Measurements from ENCODE around the gene NR6A1.
"Not testable (repeated sequence)": the region's sequence is repeated elsewhere in the genome, so short reads cannot be mapped to it uniquely, and the experiment has no call there.

Gene NR6A1

GRCh38 chr9:124758061-124758460 lies 13.1 kb downstream of the NR6A1 start:
- no peak for DNase-seq

GRCh38 chr9:124757616-124758015 lies 13.5 kb downstream of the NR6A1 start:
- DNase-seq: no peak

DNA sequence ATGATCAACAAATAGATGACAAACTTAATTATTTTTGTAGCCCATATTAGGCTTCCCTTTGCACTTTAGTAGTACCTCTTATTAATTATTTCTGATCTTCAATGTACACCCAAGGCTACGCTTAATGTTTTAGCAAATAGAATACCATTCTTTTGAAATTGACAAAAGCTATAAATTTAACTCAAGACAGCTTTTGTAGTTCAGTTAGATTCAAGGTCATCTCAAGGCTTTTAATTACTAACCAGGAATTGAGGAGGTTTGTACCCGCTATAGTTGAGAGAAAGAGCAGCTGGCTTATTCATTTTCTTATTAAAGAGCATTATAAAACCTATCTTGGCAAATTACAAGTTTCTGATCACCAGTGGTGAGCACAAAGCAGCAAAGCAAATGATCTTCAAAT lies 15.1 kb downstream of the NR6A1 start:
- no peak for DNase-seq

DNA sequence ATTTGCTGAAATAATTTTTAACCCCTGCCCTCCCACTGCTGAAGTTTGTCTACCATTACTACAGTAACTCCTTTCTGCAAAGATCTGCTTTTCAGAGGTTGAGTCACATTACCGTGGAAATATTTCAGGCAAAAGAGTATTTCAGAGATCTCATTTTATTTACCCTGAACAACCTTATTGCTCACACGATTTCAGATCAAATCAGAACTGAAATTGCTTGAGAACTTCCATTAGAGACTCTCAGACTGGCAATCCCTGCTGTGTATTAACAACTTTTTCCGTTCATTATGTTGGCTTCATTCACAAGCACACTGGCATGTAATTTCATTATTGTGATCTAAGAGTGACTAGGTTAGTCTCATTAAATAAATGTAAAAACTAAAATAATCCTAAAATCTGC lies 16.1 kb downstream of the NR6A1 start:
- DNase-seq: no peak

GRCh38 chr9:124754289-124754688 lies 16.8 kb downstream of the NR6A1 start:
- no peak for DNase-seq

DNA sequence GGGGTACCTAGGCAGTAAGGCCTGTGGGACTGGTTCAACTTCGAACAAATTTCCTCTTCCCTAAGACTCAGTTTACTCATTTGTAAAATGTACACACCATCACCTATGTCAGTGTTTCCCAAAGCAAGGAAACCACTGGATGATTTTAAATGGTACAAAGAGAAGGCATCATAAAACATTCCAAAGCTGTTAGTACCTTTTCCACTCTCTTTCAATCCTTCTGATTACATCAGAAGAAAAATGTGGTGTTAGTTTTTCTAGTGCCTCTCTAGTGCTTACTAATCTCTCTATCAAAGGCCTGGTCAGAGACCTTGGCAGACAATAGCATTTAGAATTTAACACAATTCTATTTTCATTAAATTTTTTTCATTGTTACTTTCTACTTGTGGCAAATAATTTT lies 18.1 kb downstream of the NR6A1 start:
- DNase-seq: no peak

DNA sequence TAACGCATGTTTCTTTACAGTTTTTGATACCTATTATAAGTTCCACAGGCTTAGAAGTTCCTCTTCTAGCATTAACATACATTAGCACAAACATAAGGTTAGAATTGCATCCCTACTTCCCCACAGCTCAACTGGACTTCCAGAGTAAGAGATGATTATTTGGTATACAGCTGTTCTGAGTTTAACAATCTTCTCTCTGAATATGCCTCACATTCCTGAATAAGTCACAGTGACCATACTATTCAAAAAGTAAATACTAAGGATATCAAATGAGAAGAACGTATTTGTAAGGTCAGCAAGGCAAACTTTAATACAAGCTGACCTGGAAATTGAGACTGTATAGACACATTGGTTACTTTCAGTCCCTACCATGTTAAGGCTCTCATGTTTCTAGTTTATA lies 21.3 kb downstream of the NR6A1 start:
- no peak for DNase-seq

- no peak for DNase-seq
Measured at GRCh38 chr9:124749284-124749683, 21.8 kb downstream of the NR6A1 start.

GRCh38 chr9:124747065-124747464 lies 24.0 kb downstream of the NR6A1 start:
- no peak for DNase-seq

DNA sequence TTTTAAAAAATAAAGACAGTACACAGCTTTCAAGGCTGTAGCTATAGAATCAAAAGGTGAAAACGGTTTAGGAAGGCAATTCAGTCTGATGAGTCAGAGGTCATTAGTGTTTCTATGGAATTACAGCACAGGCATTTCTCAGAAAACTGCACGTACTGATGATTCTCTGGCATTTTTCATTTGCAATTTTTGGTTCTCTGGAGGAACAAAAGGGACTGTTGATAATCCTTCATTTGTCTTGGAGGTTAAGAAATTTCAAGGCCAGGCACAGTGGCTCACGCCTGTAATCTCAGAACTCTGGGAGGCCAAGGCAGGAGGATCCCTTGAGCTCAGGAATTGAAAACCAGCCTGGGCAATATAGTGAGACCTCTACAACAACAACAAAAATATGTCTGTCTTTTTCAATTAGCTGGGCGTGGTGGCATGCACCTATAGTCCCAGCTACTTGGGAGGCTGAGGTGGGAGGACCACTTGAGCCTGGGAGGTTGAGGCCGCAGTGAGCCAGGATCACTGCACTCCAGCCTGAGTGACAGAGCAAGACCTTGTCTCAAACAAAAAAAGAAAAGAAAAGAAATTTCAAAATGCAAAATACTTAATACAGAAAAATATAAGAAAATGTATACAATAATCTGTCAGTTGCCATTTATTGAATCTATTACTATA lies 27.3 kb downstream of the NR6A1 start:
- no peak for DNase-seq

- DNase-seq: no peak
Measured at GRCh38 chr9:124742940-124743339, 28.2 kb downstream of the NR6A1 start.

- DNase-seq: no peak
Measured at GRCh38 chr9:124741662-124742061, 29.4 kb downstream of the NR6A1 start.

DNA sequence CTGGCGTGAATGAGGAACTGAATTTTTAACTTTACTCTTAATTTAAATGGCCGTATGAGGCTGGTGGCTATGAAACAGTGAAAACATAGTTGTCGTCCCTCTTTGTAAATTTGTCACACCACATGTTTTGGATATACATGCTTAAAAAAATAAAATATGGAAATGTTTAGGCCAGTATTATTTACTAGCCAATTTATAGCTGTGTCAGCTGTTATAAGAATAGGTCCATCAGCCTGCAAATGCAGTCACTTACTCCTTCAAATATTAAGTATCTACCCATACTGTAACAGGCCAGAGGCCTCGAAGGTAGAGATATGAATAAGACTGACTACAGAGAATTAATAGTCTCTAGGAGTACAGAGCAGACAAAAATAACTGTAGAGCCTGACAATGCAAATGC lies 30.0 kb downstream of the NR6A1 start:
- DNase-seq: no peak

DNA sequence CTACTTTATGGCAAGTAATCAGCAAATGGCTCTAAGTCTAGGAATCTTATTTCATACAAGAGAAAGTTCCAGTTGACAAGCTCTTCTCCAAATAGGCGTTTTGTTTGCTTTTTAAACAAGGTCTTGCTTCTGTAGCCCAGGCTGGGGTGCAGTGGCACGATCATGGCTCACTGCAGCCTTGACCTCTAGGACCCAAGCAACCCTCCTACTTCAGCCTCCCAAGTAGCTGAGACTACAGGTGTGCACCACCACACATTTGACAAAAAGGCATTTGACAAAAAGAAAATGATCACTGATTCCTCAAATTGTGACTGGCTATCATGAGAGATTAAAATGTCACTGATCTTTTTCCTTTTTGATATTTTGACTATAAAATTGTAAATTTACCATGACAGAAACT lies 31.8 kb downstream of the NR6A1 start:
- no peak for DNase-seq

GRCh38 chr9:124738075-124738474 lies 33.0 kb downstream of the NR6A1 start:
- DNase-seq: not testable (repeated sequence)

DNA sequence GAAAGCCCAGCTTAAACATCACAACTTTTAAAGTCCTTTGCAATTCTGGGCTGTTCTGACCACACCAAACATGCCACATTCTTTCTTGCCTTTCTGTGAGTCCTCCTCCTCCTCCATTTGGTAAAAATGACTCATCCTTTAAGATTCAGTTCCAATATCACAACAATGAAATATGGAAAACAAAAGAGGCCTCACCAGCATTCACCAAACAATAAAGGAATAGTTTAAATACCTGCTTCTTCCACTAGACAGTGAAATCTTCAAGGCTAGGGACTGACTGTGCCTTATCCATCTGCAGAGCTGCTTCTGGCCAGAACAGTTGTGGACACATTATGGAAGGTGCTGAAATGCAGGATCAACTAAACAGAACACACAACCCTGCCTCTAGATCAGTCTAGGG lies 36.0 kb downstream of the NR6A1 start:
- no peak for DNase-seq

DNA sequence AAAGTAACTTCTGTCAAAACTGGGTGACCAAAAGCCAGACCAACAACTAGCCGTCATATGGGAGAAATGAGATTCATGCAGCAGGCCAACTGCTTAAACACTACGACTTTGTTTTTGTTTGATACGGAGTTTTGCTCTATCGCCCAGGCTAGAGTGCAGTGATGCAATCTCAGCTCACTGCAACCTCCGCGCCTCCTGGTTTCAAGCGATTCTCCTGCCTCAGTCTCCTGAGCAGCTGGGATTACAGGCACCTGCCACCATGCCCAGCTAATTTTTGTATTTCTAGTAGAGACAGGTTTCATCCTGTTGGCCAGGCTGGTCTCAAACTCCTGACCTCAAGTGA lies 36.4 kb downstream of the NR6A1 start:
- DNase-seq: not testable (repeated sequence)

DNA sequence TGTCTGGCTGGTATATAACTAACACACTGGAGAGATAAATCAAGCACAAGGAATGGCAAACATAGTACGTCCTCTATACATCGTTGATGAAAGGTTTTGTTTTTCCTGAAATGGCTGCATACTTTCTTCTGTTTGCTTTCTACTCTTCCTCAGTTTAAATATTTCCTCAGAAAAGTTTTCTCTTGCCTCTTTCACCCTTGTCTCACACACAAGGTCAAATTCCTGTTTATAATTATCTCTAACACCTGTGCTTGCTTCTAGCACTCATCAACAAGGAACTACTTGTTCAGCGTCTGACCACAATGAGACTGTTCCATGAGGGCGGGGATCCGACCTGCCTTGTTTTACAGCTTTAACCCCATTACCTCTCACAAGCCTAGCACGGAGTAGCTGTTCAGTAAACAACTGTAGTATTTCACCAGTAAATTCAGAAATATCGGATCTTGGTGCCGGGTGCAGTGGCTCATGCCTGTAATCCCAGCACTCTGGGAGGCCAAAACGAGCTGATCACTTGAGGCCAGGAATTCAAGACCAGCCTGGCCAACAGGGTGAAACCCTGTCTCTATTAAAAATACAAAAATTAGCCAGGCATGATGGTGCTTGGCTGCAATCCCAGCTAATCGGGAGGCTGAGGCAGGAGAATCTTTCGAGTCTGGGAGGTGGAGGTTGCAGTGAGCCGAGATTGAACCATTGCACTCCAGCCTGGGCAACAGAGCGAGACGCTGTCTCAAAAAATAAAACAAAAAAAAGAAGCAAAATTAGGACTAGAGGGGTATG lies 37.0 kb downstream of the NR6A1 start:
- DNase-seq: no peak

- DNase-seq: no peak
Measured at GRCh38 chr9:124730772-124731171, 40.3 kb downstream of the NR6A1 start.

DNA sequence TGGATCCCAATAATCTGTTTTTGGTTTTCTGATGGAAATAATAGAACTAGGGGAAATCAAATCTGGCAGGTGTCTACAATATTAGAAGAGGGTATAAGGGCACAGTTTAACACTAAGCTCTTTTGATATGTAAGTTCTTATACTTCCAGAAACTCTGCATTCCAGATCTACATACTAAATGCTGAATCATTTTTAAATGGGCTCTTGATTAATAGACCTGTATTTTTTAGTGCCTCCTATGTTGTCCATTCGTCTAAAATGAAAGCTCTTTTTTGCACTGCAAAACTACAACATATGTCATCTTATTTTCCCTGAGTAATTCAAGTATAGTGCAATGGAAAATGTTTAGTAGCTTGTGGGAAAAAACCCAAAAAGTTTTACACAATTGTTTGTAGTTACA lies 44.2 kb downstream of the NR6A1 start:
- no peak for DNase-seq

GRCh38 chr9:124725068-124725452 lies 46.1 kb downstream of the NR6A1 start:
- no peak for DNase-seq

- DNase-seq: no peak
Measured at GRCh38 chr9:124724415-124725067, 46.6 kb downstream of the NR6A1 start.

- DNase-seq: no peak
Measured at GRCh38 chr9:124723352-124723751, 47.8 kb downstream of the NR6A1 start.
